Measurements from ENCODE around the gene NDUFA11. TPM values are rescaled to one million over a fixed set of nuclear protein-coding genes. Genes with fewer than 3 reads are reported as not detected.

NDUFA11 gene
- total and polyA plus RNA-seq, 2 donors (not counting 1 experiment from before 2014, with no cell fraction given) = 115 to 276 TPM

- CTCF ChIA-PET = interaction anchor here (1.5 kb wide), 1 partner anchor 17 kb away, joined by 7 read pairs; no protein-coding TSS in a partner anchor
- TF ChIP-seq EZH2 (IDR thresholded peaks at IDR 0.05; ENCODE audit: borderline replicate concordance, insufficient read depth, low read depth, low read length, poor library complexity, severe bottlenecking) = no peak
- no peak for TF ChIP-seq CTCF (IDR thresholded peaks at IDR 0.05)
- peaks cover 33 to 43% of the 10 kb centered on the region in 2 donors for H3K4me1 ChIP-seq (ENCODE audit: control insufficient read depth in 2 of 2, insufficient read depth in 2 of 2, low read length in 2 of 2)
- peaks cover 97% of the 10 kb centered on the region for H3K79me2 ChIP-seq (ENCODE audit: control insufficient read depth, insufficient read depth, low read length)
- intact Hi-C loops (cut with micrococcal nuclease) = no loop called here
- Mint-ChIP-seq H3K9me3 (ENCODE audit: insufficient read depth) (no peaks in the 10 kb centered on the region), H3K4me1 (peaks cover 80% of the 10 kb centered on the region), H3K4me3 (peak overlapping the region; percentile 73), H3K27ac (peak overlapping the region; percentile 76), H3K27me3 (no peaks in the 10 kb centered on the region)
- ATAC-seq (ENCODE audit: low read depth) = peak; percentile 45
- H3K9me3 ChIP-seq (ENCODE audit: control extremely low read depth in 1 of 3, control insufficient read depth in 2 of 3, insufficient read depth in 1 of 3, low read length in 2 of 3) = no peaks in the 10 kb centered on the region
- WGBS (ENCODE audit: insufficient coverage) = 34% methylated on average over 19 of the region's 19 CpGs
- H2AFZ ChIP-seq (ENCODE audit: insufficient read depth, low read depth, low read length, poor library complexity, severe bottlenecking) = no peak overlapping the region
- peaks cover 98% of the 10 kb centered on the region for H4K20me1 ChIP-seq (ENCODE audit: control insufficient read depth, insufficient read depth, low read length, poor library complexity, severe bottlenecking)
- peak overlapping the region; percentile 58 for H3K4me2 ChIP-seq (replicated peaks; ENCODE audit: low read depth, low read length, poor library complexity, severe bottlenecking)
- POLR2A ChIA-PET = no interaction called here
- no peaks in the 10 kb centered on the region for H3K27me3 ChIP-seq (replicated peaks in 1 of 4; ENCODE audit: control extremely low read depth in 1 of 4, control insufficient read depth in 3 of 4, insufficient read depth in 4 of 4, low read length in 3 of 4)
- peaks cover 0 to 18% of the 10 kb centered on the region in 2 experiments for H3K36me3 ChIP-seq (replicated peaks in 1 of 2; ENCODE audit: control extremely low read depth in 1 of 2, control insufficient read depth in 1 of 2, extremely low read depth in 1 of 2, insufficient read depth in 2 of 2, low read length in 1 of 2)
- H3K9ac ChIP-seq (ENCODE audit: low read length) = no peak overlapping the region
- H3K27ac ChIP-seq (ENCODE audit: low read length in 2 of 2) = no peak overlapping the region
- DNase-seq = peak; percentile 56
- no peak overlapping the region for H3K4me3 ChIP-seq (ENCODE audit: control extremely low read depth in 1 of 5, extremely low read depth in 1 of 5, insufficient read depth in 1 of 5, low read depth in 2 of 5, low read length in 4 of 5)
Measured at GRCh38 chr19:5951338-5951861, 47.8 kb upstream of the NDUFA11 start.

- TF ChIP-seq EZH2 (IDR thresholded peaks at IDR 0.05; ENCODE audit: borderline replicate concordance, insufficient read depth, low read depth, low read length, poor library complexity, severe bottlenecking) = no peak
- no peak for TF ChIP-seq CTCF (IDR thresholded peaks at IDR 0.05)
- Histone ChIP-seq H3K4me2 (replicated peaks; ENCODE audit: low read depth, low read length, poor library complexity, severe bottlenecking) (peak overlapping the region; percentile 58), H3K36me3 (replicated peaks in 1 of 2; ENCODE audit: control extremely low read depth in 1 of 2, control insufficient read depth in 1 of 2, extremely low read depth in 1 of 2, insufficient read depth in 2 of 2, low read length in 1 of 2) (peaks cover 0 to 23% of the 10 kb centered on the region in 2 experiments), H3K4me3 (ENCODE audit: control extremely low read depth in 1 of 5, extremely low read depth in 1 of 5, insufficient read depth in 1 of 5, low read depth in 2 of 5, low read length in 4 of 5) (no peak overlapping the region), H2AFZ (ENCODE audit: insufficient read depth, low read depth, low read length, poor library complexity, severe bottlenecking) (no peak overlapping the region), H4K20me1 (ENCODE audit: control insufficient read depth, insufficient read depth, low read length, poor library complexity, severe bottlenecking) (peaks cover 98% of the 10 kb centered on the region), H3K4me1 (ENCODE audit: control insufficient read depth in 2 of 2, insufficient read depth in 2 of 2, low read length in 2 of 2) (peaks cover 33 to 43% of the 10 kb centered on the region in 2 donors), H3K27ac (ENCODE audit: low read length in 2 of 2) (no peak overlapping the region), H3K79me2 (ENCODE audit: control insufficient read depth, insufficient read depth, low read length) (peaks cover 97% of the 10 kb centered on the region), H3K9ac (ENCODE audit: low read length) (no peak overlapping the region), H3K27me3 (replicated peaks in 1 of 4; ENCODE audit: control extremely low read depth in 1 of 4, control insufficient read depth in 3 of 4, insufficient read depth in 4 of 4, low read length in 3 of 4) (no peaks in the 10 kb centered on the region), H3K9me3 (ENCODE audit: control extremely low read depth in 1 of 3, control insufficient read depth in 2 of 3, insufficient read depth in 1 of 3, low read length in 2 of 3) (no peaks in the 10 kb centered on the region)
- intact Hi-C loops (cut with micrococcal nuclease) = no loop called here
- H3K27me3 Mint-ChIP-seq = no peaks in the 10 kb centered on the region
- CTCF ChIA-PET = no interaction called here
- DNase-seq (no peak), ATAC-seq (ENCODE audit: low read depth) (no peak)
- H3K4me1 Mint-ChIP-seq = peaks cover 76% of the 10 kb centered on the region
- H3K9me3 Mint-ChIP-seq (ENCODE audit: insufficient read depth) = no peaks in the 10 kb centered on the region
- whole genome bisulfite sequencing (ENCODE audit: insufficient coverage) = 33% methylated on average over 1 of the region's 3 CpGs
- H3K27ac Mint-ChIP-seq = no peak overlapping the region
- no peak overlapping the region for H3K4me3 Mint-ChIP-seq
- POLR2A ChIA-PET = no interaction called here
Measured at GRCh38 chr19:5950741-5951140, 47.2 kb upstream of the NDUFA11 start.

Measured in B cell (primary cell).